Spleen (tissue), 7 donors: ENCODE data around the gene DDX39A.

Experiments
- POLR2AphosphoS5 ChIP-seq, 3 donors: sonication (generic); formaldehyde crosslinking; IDR thresholded peaks; one replicate each; pipeline ENCODE4 v1.5.1; 2017; ENCODE audit warnings: antibody characterized with exemption in 3 of 3
- TF ChIP-seq, protein P1 (sequence below), 11 experiments: fragments of 200-600 bp in 7 of 11; fragments of 450-650 bp in 4 of 11; sonication (generic) in 4 of 11; IDR thresholded peaks in 8 of 11; conservative IDR thresholded peaks in 3 of 11; 1 replicate in 7 of 11; 2 replicates in 4 of 11; pipeline versions ENCODE4 v1.4.0 to v1.8.0; 2016 to 2021; ENCODE audit warnings: antibody characterized with exemption in 11 of 11, inconsistent platforms in 4 of 11, mild to moderate bottlenecking in 1 of 11
- donor health status: DM: no; HTN: no; CAD: no; lungs with moderate emphysema.
- donor health status: DM: no; HTN: no; CAD: no.
- donor health status: DM: no; HTN: no; CAD: no.

DNA sequence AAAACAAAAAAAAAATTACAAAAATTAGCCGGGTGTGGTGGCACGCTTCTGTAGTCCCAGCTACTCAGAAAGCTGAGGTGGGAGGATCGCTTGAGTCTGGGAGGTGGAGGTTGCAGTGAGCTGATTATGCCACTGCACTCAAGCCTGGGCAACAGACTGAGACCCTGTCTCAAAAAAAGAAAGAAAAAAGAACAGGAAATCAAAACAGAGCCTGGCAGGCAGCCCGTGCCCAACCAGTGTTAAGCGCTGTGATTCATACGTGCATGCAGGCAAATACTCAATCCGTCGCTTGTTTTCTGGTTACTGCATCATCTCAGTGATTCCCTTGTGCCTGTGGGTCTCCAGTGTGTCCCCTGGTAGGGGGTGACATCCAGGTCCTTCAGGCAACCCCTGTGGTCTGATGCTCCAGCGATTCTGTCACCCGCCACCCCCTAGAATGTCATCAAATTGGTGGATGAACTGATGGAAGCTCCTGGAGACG is 18.1 kb downstream of the DDX39A start:
- no peak for TF ChIP-seq POLR2AphosphoS5 (IDR thresholded peaks at IDR 0.05)
- TF ChIP-seq, protein P1, sequence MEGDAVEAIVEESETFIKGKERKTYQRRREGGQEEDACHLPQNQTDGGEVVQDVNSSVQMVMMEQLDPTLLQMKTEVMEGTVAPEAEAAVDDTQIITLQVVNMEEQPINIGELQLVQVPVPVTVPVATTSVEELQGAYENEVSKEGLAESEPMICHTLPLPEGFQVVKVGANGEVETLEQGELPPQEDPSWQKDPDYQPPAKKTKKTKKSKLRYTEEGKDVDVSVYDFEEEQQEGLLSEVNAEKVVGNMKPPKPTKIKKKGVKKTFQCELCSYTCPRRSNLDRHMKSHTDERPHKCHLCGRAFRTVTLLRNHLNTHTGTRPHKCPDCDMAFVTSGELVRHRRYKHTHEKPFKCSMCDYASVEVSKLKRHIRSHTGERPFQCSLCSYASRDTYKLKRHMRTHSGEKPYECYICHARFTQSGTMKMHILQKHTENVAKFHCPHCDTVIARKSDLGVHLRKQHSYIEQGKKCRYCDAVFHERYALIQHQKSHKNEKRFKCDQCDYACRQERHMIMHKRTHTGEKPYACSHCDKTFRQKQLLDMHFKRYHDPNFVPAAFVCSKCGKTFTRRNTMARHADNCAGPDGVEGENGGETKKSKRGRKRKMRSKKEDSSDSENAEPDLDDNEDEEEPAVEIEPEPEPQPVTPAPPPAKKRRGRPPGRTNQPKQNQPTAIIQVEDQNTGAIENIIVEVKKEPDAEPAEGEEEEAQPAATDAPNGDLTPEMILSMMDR (IDR thresholded peaks at IDR 0.05 in 8 of 11, conservative IDR thresholded peaks at IDR 0.05 in 3 of 11), result no peak
